GM18519 (cell line): ENCODE results near the gene LRRK2.
"Not testable (repeated sequence)": the region's sequence is repeated elsewhere in the genome, so short reads cannot be mapped to it uniquely, and the experiment has no call there.

Experiments used
- ATAC-seq: cut with Tn5 transposase; IDR thresholded peaks from one replicate; pipeline ENCODE4 v1.9.1; 2021; ENCODE audit warnings: mild to moderate bottlenecking, moderate library complexity; ENCODE audit not compliant: unreplicated experiment, low FRiP score

LRRK2 gene

GRCh38 chr12:40382217-40382616, 157.4 kb downstream of the LRRK2 start:
- no peak for ATAC-seq

- ATAC-seq = not testable (repeated sequence)
Measured at GRCh38 chr12:40387279-40387678, 162.5 kb downstream of the LRRK2 start.

GRCh38 chr12:40390980-40391379, 166.2 kb downstream of the LRRK2 start:
- no peak for ATAC-seq

DNA sequence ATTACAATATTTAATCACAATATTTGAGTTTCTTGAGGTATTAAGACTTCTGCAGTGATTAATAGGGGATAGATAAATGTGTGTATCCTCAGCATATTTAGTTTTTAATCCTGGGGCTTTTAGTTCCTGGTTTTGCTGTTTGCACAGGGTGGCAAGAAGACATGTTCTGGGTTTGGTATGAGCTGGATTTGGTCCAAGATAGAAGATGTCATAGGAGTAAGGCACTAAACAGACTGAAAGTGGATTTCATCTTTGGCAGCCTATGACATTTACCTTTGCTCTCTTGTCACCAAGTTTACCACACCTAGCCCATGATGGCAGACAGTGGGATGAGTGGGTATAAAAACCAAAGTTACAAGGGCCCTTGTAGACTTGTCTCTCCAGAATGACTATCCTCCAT, 168.2 kb downstream of the LRRK2 start:
- ATAC-seq = no peak

GRCh38 chr12:40399656-40400055, 174.9 kb downstream of the LRRK2 start:
- no peak for ATAC-seq

DNA sequence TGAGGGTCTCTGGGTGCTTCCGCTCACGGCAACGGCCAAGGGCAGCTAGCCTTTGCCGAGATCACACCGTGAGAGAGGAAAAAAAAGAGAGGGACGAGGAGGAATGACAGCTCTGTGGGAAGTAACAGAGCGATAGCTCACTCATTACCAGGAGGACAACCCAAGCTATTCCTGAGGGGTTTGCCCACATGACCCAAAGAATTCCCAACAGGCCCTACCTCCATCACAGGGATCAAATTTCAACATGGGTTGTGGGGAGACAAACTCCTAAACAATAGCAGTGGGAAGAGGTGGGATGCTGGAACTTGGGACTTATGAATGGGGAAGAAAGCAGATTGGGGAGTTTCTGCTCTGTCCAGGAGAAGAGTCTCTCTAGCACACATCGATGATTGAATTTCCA, 180.6 kb downstream of the LRRK2 start:
- ATAC-seq = no peak
